ENCODE results near the gene PVALB.

DNA sequence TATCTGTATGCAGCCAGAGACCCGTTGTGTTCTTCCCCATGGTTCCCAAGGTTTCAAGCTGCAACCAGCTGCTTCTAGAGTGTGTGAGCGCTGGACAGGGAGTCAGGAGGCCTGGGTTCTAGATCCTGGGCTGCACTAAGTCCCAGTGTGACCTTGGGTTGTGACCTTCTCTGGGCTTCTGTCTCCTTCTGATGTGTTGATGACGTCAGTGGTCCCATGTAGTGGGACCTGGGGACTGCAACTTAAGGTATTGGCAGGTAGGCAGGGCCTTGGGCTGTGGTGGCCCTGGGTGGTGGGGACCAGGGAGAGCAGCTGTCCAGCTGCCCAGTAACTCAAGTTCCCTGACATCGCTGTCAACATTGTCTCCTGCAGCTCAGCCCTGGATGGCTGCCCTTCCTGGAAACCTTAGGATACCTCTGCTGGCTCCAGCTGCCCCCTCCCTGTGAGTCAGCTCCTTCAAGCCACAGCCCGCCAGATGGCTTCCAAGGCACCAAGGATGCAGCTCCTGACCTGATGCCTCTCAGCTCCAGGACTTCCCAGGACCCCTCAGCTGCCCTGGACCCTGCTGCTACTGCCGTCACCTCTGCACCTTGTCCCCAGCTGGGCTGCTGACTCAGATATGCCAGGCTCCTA lies 1.3 kb upstream of the PVALB start:
- TF ChIP-seq, protein P1, sequence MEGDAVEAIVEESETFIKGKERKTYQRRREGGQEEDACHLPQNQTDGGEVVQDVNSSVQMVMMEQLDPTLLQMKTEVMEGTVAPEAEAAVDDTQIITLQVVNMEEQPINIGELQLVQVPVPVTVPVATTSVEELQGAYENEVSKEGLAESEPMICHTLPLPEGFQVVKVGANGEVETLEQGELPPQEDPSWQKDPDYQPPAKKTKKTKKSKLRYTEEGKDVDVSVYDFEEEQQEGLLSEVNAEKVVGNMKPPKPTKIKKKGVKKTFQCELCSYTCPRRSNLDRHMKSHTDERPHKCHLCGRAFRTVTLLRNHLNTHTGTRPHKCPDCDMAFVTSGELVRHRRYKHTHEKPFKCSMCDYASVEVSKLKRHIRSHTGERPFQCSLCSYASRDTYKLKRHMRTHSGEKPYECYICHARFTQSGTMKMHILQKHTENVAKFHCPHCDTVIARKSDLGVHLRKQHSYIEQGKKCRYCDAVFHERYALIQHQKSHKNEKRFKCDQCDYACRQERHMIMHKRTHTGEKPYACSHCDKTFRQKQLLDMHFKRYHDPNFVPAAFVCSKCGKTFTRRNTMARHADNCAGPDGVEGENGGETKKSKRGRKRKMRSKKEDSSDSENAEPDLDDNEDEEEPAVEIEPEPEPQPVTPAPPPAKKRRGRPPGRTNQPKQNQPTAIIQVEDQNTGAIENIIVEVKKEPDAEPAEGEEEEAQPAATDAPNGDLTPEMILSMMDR (IDR thresholded peaks at IDR 0.05; ENCODE audit: extremely low read depth in 1 of 2, insufficient read depth in 1 of 2, low read depth in 1 of 2, low read length in 2 of 2), result no peak
- TF ChIP-seq POLR2AphosphoS5 (IDR thresholded peaks at IDR 0.05; ENCODE audit: insufficient read depth, low read depth, low read length) (no peak), POLR2A (IDR thresholded peaks at IDR 0.05; ENCODE audit: low read depth, low read length) (no peak)
